Measurements from ENCODE around the gene SDC4.

- TF ChIP-seq CTCF (IDR thresholded peaks at IDR 0.05) (no peak), POLR2A (IDR thresholded peaks at IDR 0.05) (no peak)
Observed at GRCh38 chr20:45387274-45387673, 39.0 kb upstream of the SDC4 start.

Measured in uterus (tissue), 2 donors.